Loucy (cell line): ENCODE data around the gene MMRN1.

Experiments used
- H2AFZ ChIP-seq: fragments of 200-600 bp; sonication (generic); 2 replicates; pipeline ENCODE4 v1.6.0; 2016; ENCODE audit warnings: antibody characterized with exemption, mild to moderate bottlenecking, low read length, moderate library complexity
- H3F3A ChIP-seq: fragments of 200-600 bp; 2 replicates; pipeline ENCODE4 v1.6.0; 2016; ENCODE audit warnings: antibody characterized with exemption, low read depth, mild to moderate bottlenecking
- H3K27me3 ChIP-seq: fragments of 200-600 bp; sonication (generic); 2 replicates; pipeline ENCODE4 v1.6.1; 2014; ENCODE audit warnings: low read length, mild to moderate bottlenecking; ENCODE audit not compliant: insufficient read depth, poor library complexity, severe bottlenecking
- H3K36me3 ChIP-seq: fragments of 200-600 bp; sonication (generic); 2 replicates; pipeline ENCODE4 v1.6.1; 2016; ENCODE audit warnings: low read length; ENCODE audit not compliant: insufficient read depth
- H3K4me1 ChIP-seq: fragments of 200-600 bp; sonication (generic); 2 replicates; pipeline ENCODE4 v1.5.1; 2014; ENCODE audit warnings: low read length, mild to moderate bottlenecking; ENCODE audit not compliant: insufficient read depth, poor library complexity, severe bottlenecking
- H3K4me2 ChIP-seq: fragments of 200-600 bp; sonication (generic); 2 replicates; pipeline ENCODE4 v1.6.0; 2014; ENCODE audit warnings: antibody characterized with exemption, low read length, low read depth, mild to moderate bottlenecking; ENCODE audit not compliant: poor library complexity, severe bottlenecking
- H3K4me3 ChIP-seq: fragments of 200-600 bp; sonication (generic); 2 replicates; pipeline ENCODE4 v1.5.1; 2014; ENCODE audit warnings: low read length, mild to moderate bottlenecking, mixed read lengths; ENCODE audit not compliant: poor library complexity, severe bottlenecking
- H3K79me2 ChIP-seq: fragments of 200-600 bp; sonication (generic); 2 replicates; pipeline ENCODE4 v1.6.1; 2014; ENCODE audit warnings: low read length; ENCODE audit not compliant: insufficient read depth
- H3K9ac ChIP-seq: fragments of 200-600 bp; sonication (generic); 2 replicates; pipeline ENCODE4 v1.6.0; 2014; ENCODE audit warnings: mild to moderate bottlenecking, low read depth, low read length, moderate library complexity; ENCODE audit not compliant: poor library complexity, severe bottlenecking
- H3K9me2 ChIP-seq: fragments of 200-600 bp; sonication (generic); replicated peaks from 2 replicates; pipeline ENCODE4 v1.6.1; 2016; ENCODE audit warnings: low read depth, low read length, mixed read lengths
- H3K9me3 ChIP-seq: fragments of 200-600 bp; sonication (generic); 2 replicates; pipeline ENCODE4 v1.6.1; 2014; ENCODE audit warnings: mild to moderate bottlenecking, antibody characterized with exemption, low read length, low read depth; ENCODE audit not compliant: insufficient read depth
- H4K20me1 ChIP-seq: fragments of 200-600 bp; sonication (generic); 2 replicates; pipeline ENCODE4 v1.6.0; 2014; ENCODE audit warnings: antibody characterized with exemption, low read length, mild to moderate bottlenecking; ENCODE audit not compliant: insufficient read depth, poor library complexity, severe bottlenecking
- CTCF ChIP-seq: fragments of 200-600 bp; sonication (generic); conservative IDR thresholded peaks from 2 replicates; pipeline ENCODE4 v1.5.1; 2014; ENCODE audit warnings: mild to moderate bottlenecking, antibody characterized with exemption, low read length
- EZH2phosphoT487 ChIP-seq: fragments of 200-600 bp; IDR thresholded peaks from 2 replicates; pipeline ENCODE4 v1.6.1; 2018; ENCODE audit warnings: antibody characterized with exemption, mild to moderate bottlenecking, moderate library complexity, borderline replicate concordance

Gene MMRN1

DNA sequence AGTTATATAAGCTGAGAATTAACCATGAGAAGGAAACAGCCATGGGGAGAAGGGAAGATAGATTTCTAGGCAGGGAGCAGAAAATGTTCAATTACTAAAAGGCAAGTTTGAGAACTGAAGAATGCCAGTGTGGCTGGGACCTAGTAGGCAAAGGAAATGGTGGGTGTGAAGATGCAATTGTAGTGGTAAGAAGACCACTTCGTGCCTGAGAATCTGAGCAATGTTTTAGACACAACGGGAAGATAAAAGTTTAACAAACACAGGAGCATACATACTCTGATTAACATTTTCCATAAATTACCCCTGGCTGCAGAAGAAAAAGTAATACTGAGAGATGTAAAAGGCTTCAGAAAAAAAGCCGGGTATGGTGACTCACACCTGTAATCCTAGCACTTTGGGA, 18.1 kb upstream of the MMRN1 start:
- TF ChIP-seq CTCF (no peak), EZH2phosphoT487 (no peak)
- H3K4me3 ChIP-seq = no peak overlapping the region
- no peak overlapping the region for H2AFZ ChIP-seq

GRCh38 chr4:89878611-89879010, 16.0 kb upstream of the MMRN1 start:
- H3K9me2 ChIP-seq = no peaks in the 10 kb centered on the region

More for the DNA sequence above, 18.1 kb upstream of the MMRN1 start:
- Histone ChIP-seq H4K20me1 (no peaks in the 10 kb centered on the region), H3K4me2 (no peak overlapping the region), H3K9me2 (no peaks in the 10 kb centered on the region), H3F3A (no peaks in the 10 kb centered on the region), H3K4me1 (no peaks in the 10 kb centered on the region), H3K27me3 (no peaks in the 10 kb centered on the region), H3K36me3 (no peaks in the 10 kb centered on the region), H3K9ac (no peak overlapping the region), H3K9me3 (no peaks in the 10 kb centered on the region), H3K79me2 (no peaks in the 10 kb centered on the region)

GRCh38 chr4:89879215-89879614, 15.4 kb upstream of the MMRN1 start:
- Histone ChIP-seq H3K4me3 (no peak overlapping the region), H3K9me3 (no peaks in the 10 kb centered on the region), H3K79me2 (no peaks in the 10 kb centered on the region), H3K9me2 (no peaks in the 10 kb centered on the region), H3K4me2 (no peak overlapping the region), H3K27me3 (no peaks in the 10 kb centered on the region), H3K36me3 (no peaks in the 10 kb centered on the region), H3K9ac (no peak overlapping the region), H3F3A (no peaks in the 10 kb centered on the region), H4K20me1 (no peaks in the 10 kb centered on the region), H2AFZ (no peak overlapping the region), H3K4me1 (no peaks in the 10 kb centered on the region)
- TF ChIP-seq EZH2phosphoT487 (no peak), CTCF (no peak)

More at GRCh38 chr4:89878611-89879010, 16.0 kb upstream of the MMRN1 start:
- Histone ChIP-seq H4K20me1 (no peaks in the 10 kb centered on the region), H3F3A (no peaks in the 10 kb centered on the region), H3K9ac (no peak overlapping the region), H3K79me2 (no peaks in the 10 kb centered on the region), H3K9me3 (no peaks in the 10 kb centered on the region), H3K4me2 (no peak overlapping the region), H3K36me3 (no peaks in the 10 kb centered on the region), H3K27me3 (no peaks in the 10 kb centered on the region), H3K4me3 (no peak overlapping the region), H3K4me1 (no peaks in the 10 kb centered on the region), H2AFZ (peak overlapping the region; percentile 18)
- no peak for TF ChIP-seq CTCF
- TF ChIP-seq EZH2phosphoT487 = no peak
